GM19328 (cell line): ENCODE data around the gene SOX18.

Experiments used
- ATAC-seq: cut with Tn5 transposase; IDR thresholded peaks from one replicate; pipeline ENCODE4 v1.9.1; 2021; ENCODE audit warnings: mild to moderate bottlenecking, moderate library complexity; ENCODE audit not compliant: unreplicated experiment

Gene SOX18

DNA sequence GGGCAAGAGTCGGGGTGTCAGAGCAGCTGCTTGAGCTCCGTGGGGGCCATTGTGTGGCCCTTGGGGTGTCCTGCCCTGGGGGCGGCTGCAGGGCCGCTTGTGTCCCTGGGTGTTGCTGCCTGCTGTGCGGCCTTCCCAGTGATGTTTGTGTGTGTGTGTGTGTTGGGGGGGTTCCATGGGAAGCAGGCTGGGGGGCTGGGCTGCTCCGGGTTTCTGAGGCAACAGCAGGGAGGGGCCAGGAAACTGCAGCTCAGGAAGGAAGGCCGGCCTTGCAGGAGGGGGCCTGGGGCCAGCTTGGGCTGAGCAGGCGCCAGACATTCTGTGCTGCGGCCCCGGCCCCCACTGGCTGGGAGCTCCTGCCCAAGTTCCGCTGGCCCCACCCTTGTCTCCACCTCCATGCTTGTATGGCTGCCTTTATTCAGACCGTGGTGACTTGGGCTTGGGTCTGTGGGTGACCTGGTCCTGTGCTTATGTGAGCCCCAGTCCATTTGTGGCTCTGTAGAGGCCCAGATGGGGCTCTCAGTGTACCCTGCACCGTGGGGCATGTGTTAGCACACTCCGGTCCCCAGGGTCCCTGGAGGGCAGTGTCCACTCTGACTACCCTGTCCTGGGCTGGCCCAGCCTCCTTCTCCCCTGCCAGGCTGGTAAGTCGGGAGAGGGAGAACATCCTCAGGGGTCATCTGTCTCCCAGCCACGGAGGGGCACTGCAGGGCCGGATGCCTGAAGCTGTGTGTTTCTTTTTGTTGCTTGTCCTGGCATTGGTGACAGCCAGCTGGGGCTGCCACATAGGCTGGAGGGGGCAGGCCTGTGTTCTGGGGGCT, 4.6 kb upstream of the SOX18 start:
- ATAC-seq = no peak

- no peak for ATAC-seq
Measured at GRCh38 chr20:64052987-64053840, 3.8 kb upstream of the SOX18 start.

GRCh38 chr20:64052326-64052722, 2.9 kb upstream of the SOX18 start:
- no peak for ATAC-seq

DNA sequence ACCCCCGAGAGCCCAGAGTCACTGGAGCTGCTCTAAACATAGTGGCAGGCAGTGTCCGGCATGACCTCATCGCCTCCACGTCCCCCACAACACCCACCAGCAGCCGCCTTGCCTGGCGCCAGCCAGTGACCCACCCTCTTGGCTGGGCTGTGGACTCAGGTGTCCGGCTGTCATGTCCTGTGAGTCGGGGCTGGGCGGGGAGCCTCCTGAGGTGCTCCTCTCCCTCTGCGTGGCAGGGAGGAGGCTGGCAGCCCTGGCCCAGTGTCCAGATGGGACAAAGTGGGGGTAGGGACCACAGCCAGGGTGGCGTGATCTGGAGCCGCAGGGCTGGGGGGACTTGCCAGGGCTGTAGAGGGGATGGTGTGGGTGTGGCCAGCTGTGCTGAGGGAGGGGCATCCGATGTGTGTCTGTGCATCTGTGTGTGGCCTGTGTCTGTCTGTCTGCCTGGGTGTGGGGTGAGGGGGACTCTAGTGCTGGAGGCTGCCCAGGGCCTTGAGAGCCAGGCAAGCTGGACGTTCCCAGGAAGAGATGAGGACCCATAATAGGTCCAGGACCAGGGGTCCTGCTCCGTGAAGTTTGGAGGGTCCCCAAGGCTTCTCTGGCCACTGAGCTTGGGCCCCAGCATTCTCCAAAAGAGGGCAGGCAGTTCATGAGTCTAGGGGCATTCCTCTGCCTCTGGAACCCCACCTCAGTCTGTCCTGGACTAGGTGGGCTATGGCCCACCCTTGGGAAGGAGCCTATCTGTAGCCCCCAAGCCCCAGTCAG, 2.3 kb upstream of the SOX18 start:
- ATAC-seq = no peak

DNA sequence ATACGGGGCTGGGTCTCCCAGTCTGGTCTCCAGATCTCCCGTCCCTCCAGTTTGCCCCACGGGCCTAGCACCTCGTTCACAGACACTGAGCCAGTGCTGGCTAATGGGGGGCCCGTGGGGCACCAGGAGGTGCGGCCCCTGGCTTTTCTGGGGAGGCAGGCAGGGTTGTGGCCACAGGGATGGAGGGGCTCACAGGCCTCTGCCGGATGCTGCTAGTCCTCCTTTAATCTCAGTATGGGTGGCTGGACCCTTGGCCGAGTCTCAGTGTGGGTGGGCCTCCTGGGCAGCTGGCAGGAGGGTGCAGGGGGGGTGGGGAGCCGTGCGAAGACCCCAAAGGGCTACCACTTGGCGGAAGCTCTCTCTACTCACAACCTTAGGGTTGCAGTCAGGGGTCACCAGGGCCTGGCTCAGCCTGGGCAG, 1.6 kb upstream of the SOX18 start:
- no peak for ATAC-seq

DNA sequence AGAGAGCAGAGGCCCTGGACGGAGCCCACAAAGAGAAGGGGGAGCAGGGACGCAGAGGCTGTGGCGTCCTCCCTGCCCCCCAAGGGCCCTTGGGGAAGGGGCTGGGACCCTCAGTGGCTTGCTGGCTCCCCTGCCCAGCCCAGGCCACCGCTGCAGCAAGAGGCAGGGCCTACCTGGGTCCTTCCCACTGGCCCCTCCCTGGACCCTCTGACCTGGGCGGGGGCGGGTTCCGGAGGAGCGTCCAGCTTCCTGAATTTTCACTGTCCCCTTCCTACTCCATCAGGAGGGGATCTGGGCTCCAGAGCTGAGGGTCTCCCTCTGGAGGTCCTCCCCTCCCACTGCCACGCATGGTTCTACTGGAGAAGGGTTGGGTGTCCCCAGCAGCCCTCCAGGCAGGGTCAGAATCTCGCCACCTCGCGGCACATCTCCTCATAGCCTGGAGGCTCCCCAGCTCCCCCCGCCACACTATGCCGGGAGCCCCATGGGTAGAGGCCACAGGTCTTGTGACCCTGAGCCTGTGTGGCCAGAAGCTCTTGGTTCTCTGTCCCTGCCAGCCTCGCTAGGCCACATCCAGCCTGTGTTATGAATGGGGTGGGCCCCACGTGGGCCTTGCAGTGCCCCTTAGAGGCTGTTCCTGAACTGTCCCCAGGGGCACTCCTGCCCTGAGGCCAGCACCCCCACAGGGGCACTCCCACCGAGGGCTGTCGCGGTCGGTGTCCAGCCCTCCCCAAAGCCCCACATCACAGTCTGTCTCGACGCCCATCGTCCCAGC, 1.0 kb upstream of the SOX18 start:
- ATAC-seq = no peak

DNA sequence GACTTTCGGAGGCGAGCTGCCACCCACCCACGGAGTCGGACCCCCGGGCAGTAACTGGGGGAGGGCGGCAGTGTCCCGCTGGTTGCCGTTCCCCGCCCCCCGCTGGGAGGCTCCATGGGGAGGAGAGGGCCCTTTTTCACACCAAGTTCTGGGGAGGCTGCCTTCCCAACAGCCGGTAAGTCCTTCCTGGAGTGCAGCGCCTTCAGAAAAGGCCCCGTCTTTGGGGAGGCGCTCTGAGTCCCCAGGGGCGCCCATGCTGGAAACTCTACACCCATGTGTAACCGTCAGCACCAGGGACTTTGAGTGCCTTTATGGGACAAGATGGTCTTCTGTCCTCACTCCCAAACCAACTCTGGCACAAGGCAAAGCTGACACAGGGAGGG, 430 bp upstream of the SOX18 start:
- ATAC-seq = no peak

GRCh38 chr20:64048402-64049044, 916 bp downstream of the SOX18 start:
- no peak for ATAC-seq

GRCh38 chr20:64047968-64048401, 1.5 kb downstream of the SOX18 start:
- ATAC-seq = no peak

- no peak for ATAC-seq
Measured at GRCh38 chr20:64047046-64047389, 2.4 kb downstream of the SOX18 start.

DNA sequence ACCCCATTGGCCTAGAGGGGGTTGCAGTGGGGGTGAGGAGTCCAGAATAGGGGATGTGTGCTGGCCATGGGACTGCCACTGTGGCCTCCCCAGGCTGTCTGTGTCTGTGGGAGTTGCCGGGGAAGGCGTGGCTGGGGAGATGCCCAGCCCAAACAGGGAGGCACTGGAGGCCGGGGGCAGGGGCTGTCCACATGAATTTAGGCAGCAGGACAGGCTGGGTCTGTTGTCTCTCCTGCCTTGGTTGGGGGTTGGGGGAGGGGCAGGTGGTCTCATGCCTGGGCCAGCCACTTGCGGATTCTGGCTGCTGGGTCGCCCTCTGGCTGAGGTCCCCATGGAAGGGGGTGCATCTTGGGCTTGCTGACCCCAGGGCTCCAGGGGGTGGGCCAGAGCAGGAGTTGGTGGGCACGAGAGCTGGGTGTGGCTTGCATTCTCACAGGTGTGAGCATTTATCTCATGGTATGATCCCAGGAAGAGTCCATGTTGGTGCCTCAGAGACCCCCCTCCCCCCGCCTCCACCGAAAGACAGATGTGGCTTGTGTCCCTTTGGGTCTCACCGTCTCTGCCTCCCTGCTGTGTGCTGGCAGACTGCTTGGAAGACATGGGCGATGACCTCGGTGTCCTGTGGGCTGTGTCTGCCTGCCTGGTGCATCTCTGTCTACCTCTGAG, 4.0 kb downstream of the SOX18 start:
- ATAC-seq = no peak

DNA sequence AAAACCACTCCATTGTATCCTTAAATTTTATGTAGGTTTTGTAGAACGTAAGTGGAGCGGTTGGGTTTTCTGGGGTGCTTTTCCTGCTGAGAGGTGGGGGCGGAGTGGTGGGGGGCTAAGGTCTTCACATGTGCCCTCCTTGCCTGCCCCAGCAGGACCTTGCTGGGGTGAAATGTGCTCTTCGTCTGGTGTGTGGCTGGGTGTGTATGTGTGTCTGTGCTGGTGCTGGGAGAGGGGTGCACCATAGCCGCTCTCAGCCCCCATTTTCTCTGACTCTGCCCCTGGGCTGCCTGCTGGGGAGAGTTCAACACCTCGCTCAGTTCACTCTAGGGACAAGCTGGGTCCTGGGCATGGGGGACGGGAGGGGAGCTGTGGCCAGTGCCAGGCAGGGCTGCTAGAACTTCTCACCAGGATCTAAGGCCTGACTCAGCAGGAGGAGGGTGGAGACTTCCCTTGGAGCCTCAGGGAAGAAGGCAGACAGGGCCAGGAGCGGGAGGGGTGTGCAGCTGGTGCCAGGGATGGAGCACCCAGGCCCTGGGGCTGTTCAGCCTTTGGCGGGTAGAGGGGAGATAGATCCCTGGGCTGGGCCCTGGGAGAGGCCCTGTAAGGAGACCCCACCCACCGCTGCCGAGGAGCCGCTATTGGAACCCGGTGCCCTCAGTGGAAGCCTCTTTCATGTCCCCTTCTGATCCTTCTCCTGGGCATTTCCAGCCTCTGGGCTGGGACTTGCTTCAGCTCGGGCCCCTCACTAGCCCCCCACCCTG, 4.8 kb downstream of the SOX18 start:
- ATAC-seq = no peak

GRCh38 chr20:64043768-64044167, 5.7 kb downstream of the SOX18 start:
- no peak for ATAC-seq

GRCh38 chr20:64042054-64042781, 7.2 kb downstream of the SOX18 start:
- ATAC-seq = no peak

DNA sequence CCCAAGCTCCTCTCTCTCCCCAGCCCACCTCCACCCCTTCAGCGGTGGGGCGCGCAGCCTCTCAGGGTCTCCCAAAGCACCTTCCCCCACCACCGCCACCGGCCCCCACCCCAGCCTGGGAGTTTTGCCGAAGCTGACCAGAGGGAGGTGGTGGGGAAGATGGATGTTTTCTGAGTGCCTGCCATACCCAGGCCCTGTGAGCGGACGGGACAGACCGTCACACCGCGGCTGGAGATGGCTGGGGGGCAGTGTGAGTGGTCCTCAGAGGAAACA, 7.7 kb downstream of the SOX18 start:
- ATAC-seq = no peak

- ATAC-seq = no peak
Measured at GRCh38 chr20:64041040-64041780, 8.2 kb downstream of the SOX18 start.

DNA sequence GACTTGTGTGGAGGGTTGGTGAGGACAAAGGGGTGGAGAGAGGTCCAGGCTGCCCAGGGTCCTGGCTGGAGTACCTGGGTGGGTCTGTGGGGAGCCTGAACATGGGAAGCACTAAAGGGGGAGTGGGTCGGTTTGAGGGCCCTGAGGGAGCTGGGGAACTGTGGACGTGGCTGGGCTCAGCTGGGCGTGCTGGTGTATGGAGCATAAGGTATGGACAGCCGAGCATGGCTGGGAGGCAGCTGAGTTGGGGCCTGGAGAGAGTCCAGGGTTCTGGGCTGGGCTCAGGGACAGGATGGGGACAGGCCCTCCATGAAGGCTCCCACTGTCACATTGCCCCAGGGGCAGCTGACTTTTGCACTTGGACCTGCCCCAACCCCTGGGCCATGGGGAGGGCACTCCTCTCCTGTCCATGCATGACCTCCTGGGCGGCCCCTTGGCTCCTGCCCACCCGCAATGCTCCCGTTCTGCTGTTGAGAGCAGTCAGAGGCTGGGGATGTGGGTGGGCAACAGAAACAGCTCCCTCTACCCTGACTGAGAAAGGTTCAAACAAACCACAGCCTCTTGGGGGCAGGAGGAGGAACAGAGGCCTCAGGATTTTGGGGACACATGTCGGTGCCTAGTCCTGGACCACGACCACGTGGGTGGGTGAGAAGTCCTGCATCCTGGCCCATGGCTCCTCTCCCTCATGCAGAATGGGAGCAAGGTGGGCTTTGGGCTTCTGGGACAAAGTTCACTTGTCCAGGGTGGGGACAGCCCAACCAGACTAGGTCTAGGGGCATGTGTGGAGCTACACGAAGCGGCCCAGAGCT, 9.0 kb downstream of the SOX18 start:
- ATAC-seq = no peak
